ENCODE data around the gene DCP1A.

GRCh38 chr3:53255423-53255774 lies 91.9 kb downstream of the DCP1A start:
- no peak for TF ChIP-seq CTCF (conservative IDR thresholded peaks at IDR 0.05 in 1 of 2, IDR thresholded peaks at IDR 0.05 in 1 of 2; ENCODE audit: extremely low read depth in 1 of 2, insufficient read depth in 1 of 2, low read depth in 1 of 2, low read length in 2 of 2)
- no peak for TF ChIP-seq EZH2 (IDR thresholded peaks at IDR 0.05; ENCODE audit: borderline replicate concordance, low read length)

Measured in mammary epithelial cell (primary cell).